ENCODE measurements around the gene RIC3.

RIC3 gene

GRCh38 chr11:8080069-8080670 lies 88.7 kb downstream of the RIC3 start:
- H3K4me2 ChIP-seq (ENCODE audit: low read depth, low read length) = peak overlapping the region; percentile 47; the same call in 1 of the 2 replicates
- H3K9me3 ChIP-seq (replicated peaks; ENCODE audit: insufficient read depth, low read length) = no peaks in the 10 kb centered on the region
- H3K4me3 ChIP-seq (ENCODE audit: low read length) = no peak overlapping the region; the same call in 1 of the 2 replicates
- no peaks in the 10 kb centered on the region for H3K9me2 ChIP-seq (replicated peaks; ENCODE audit: insufficient read depth, low read length)
- no peaks in the 10 kb centered on the region for H3K36me3 ChIP-seq (replicated peaks; ENCODE audit: insufficient read depth, low read length)
- H3K27ac ChIP-seq (ENCODE audit: low read length) = no peak overlapping the region
- TF ChIP-seq EZH2 (optimal IDR thresholded peaks at IDR 0.05; ENCODE audit: low read depth, low read length) = no peak
- TF ChIP-seq CTCF (IDR thresholded peaks at IDR 0.05; ENCODE audit: low read length) = no peak
- no peak for TF ChIP-seq EZH2phosphoT487 (IDR thresholded peaks at IDR 0.05; ENCODE audit: low read length)
- H2AFZ ChIP-seq (ENCODE audit: low read length) = peak overlapping the region; percentile 38; the same call in 1 of the 2 replicates
- H3K79me2 ChIP-seq (ENCODE audit: low read length) = no peaks in the 10 kb centered on the region
- H3K4me1 ChIP-seq (ENCODE audit: low read length) = no peaks in the 10 kb centered on the region
- no peaks in the 10 kb centered on the region for H4K20me1 ChIP-seq (ENCODE audit: insufficient read depth, low read length)
- H3K9ac ChIP-seq (ENCODE audit: low read length) = no peak overlapping the region
- DNase-seq = no peak
- H3K27me3 ChIP-seq (replicated peaks; ENCODE audit: insufficient read depth, low read length) = no peaks in the 10 kb centered on the region
- no peaks in the 10 kb centered on the region for H3F3A ChIP-seq (ENCODE audit: insufficient read depth, low read length)

GRCh38 chr11:8079111-8079675 lies 89.6 kb downstream of the RIC3 start:
- Histone ChIP-seq H3K9ac (ENCODE audit: low read length) (no peak overlapping the region), H2AFZ (ENCODE audit: low read length) (no peak overlapping the region)

GRCh38 chr11:8075119-8075726 lies 93.6 kb downstream of the RIC3 start:
- Histone ChIP-seq H3K4me2 (ENCODE audit: low read depth, low read length) (no peak overlapping the region), H3K4me3 (ENCODE audit: low read length) (no peak overlapping the region), H3K36me3 (replicated peaks; ENCODE audit: insufficient read depth, low read length) (no peaks in the 10 kb centered on the region), H4K20me1 (ENCODE audit: insufficient read depth, low read length) (no peaks in the 10 kb centered on the region), H3K27me3 (replicated peaks; ENCODE audit: insufficient read depth, low read length) (no peaks in the 10 kb centered on the region), H3K79me2 (ENCODE audit: low read length) (no peaks in the 10 kb centered on the region), H3F3A (ENCODE audit: insufficient read depth, low read length) (no peaks in the 10 kb centered on the region), H3K9me2 (replicated peaks; ENCODE audit: insufficient read depth, low read length) (no peaks in the 10 kb centered on the region), H3K9ac (ENCODE audit: low read length) (no peak overlapping the region), H3K4me1 (ENCODE audit: low read length) (no peaks in the 10 kb centered on the region), H3K9me3 (replicated peaks; ENCODE audit: insufficient read depth, low read length) (no peaks in the 10 kb centered on the region), H2AFZ (ENCODE audit: low read length) (no peak overlapping the region), H3K27ac (ENCODE audit: low read length) (no peak overlapping the region)
- no peak for DNase-seq
- TF ChIP-seq CTCF (IDR thresholded peaks at IDR 0.05; ENCODE audit: low read length) (no peak), EZH2 (optimal IDR thresholded peaks at IDR 0.05; ENCODE audit: low read depth, low read length) (no peak), EZH2phosphoT487 (IDR thresholded peaks at IDR 0.05; ENCODE audit: low read length) (no peak)

More at GRCh38 chr11:8079111-8079675, 89.6 kb downstream of the RIC3 start:
- H3K27ac ChIP-seq (ENCODE audit: low read length) = no peak overlapping the region
- no peaks in the 10 kb centered on the region for H3K9me2 ChIP-seq (replicated peaks; ENCODE audit: insufficient read depth, low read length)
- H4K20me1 ChIP-seq (ENCODE audit: insufficient read depth, low read length) = no peaks in the 10 kb centered on the region
- no peak overlapping the region for H3K4me2 ChIP-seq (ENCODE audit: low read depth, low read length)
- H3K79me2 ChIP-seq (ENCODE audit: low read length) = no peaks in the 10 kb centered on the region
- DNase-seq = no peak
- H3K36me3 ChIP-seq (replicated peaks; ENCODE audit: insufficient read depth, low read length) = no peaks in the 10 kb centered on the region
- H3K4me1 ChIP-seq (ENCODE audit: low read length) = no peaks in the 10 kb centered on the region
- no peaks in the 10 kb centered on the region for H3K9me3 ChIP-seq (replicated peaks; ENCODE audit: insufficient read depth, low read length)
- TF ChIP-seq EZH2 (optimal IDR thresholded peaks at IDR 0.05; ENCODE audit: low read depth, low read length) (no peak), EZH2phosphoT487 (IDR thresholded peaks at IDR 0.05; ENCODE audit: low read length) (no peak), CTCF (IDR thresholded peaks at IDR 0.05; ENCODE audit: low read length) (no peak)
- H3K4me3 ChIP-seq (ENCODE audit: low read length) = no peak overlapping the region
- no peaks in the 10 kb centered on the region for H3F3A ChIP-seq (ENCODE audit: insufficient read depth, low read length)
- no peaks in the 10 kb centered on the region for H3K27me3 ChIP-seq (replicated peaks; ENCODE audit: insufficient read depth, low read length)

All from MM.1S (cell line).